Smooth muscle cell (in vitro differentiated cells): ENCODE measurements around the gene TAF1L. TPM values are rescaled to one million over a fixed set of nuclear protein-coding genes. Genes with fewer than 3 reads are reported as not detected.

Experiments
- DNase-seq: peaks from one replicate; lab custom pipeline; 2025; ENCODE audit not compliant: unreplicated experiment; lab: John Stamatoyannopoulos, UW
- H2AFZ ChIP-seq: fragments of 200-600 bp; sonication (generic); 2 replicates; pipeline ENCODE4 v1.6.0; 2016; ENCODE audit warnings: antibody characterized with exemption, low read depth, mild to moderate bottlenecking
- H3F3A ChIP-seq: fragments of 200-600 bp; sonication (generic); 2 replicates; pipeline ENCODE4 v1.6.0; 2017; ENCODE audit warnings: antibody characterized with exemption, low read depth
- H3K27ac ChIP-seq: fragments of 200-600 bp; sonication (generic); 2 replicates; pipeline ENCODE4 v1.5.1; 2016; ENCODE audit warnings: low read depth, mild to moderate bottlenecking
- H3K27me3 ChIP-seq: fragments of 200-600 bp; sonication (generic); 2 replicates; pipeline ENCODE4 v1.6.1; 2016; ENCODE audit warnings: low read depth, mild to moderate bottlenecking
- H3K36me3 ChIP-seq: fragments of 200-600 bp; sonication (generic); 2 replicates; pipeline ENCODE4 v1.5.1; 2016; ENCODE audit warnings: low read depth
- H3K4me1 ChIP-seq: fragments of 200-600 bp; sonication (generic); 2 replicates; pipeline ENCODE4 v1.5.1; 2016; ENCODE audit warnings: low read depth
- H3K4me2 ChIP-seq: fragments of 200-600 bp; sonication (generic); 2 replicates; pipeline ENCODE4 v1.6.0; 2016; ENCODE audit warnings: mild to moderate bottlenecking
- H3K4me3 ChIP-seq: fragments of 200-600 bp; sonication (generic); 2 replicates; pipeline ENCODE4 v1.5.1; 2016; ENCODE audit warnings: mild to moderate bottlenecking
- H3K79me2 ChIP-seq: fragments of 200-600 bp; sonication (generic); 2 replicates; pipeline ENCODE4 v1.6.0; 2016; ENCODE audit warnings: low read depth, mild to moderate bottlenecking
- H3K9ac ChIP-seq: fragments of 200-600 bp; sonication (generic); 2 replicates; pipeline ENCODE4 v1.6.0; 2016; ENCODE audit warnings: low read depth
- H3K9me3 ChIP-seq: fragments of 200-600 bp; sonication (generic); replicated peaks from 2 replicates; pipeline ENCODE4 v1.5.1; 2016; ENCODE audit warnings: low read depth
- H4K20me1 ChIP-seq: fragments of 200-600 bp; sonication (generic); 2 replicates; pipeline ENCODE4 v1.6.0; 2016; ENCODE audit warnings: low read depth
- WGBS: methylation state at CpG from one replicate; pipeline ENCODE4 v1.1.7; 2016; ENCODE audit warnings: low lambda C conversion rate; 5-methylcytosine and 5-hydroxymethylcytosine counted together
- polyA plus RNA-seq: library from polyadenylated mRNA; unstranded; fragments of >200 nt; fragmentation: Nextera tagmentation; extraction: Ambion mirVana; gene quantifications from 2 replicates; pipeline ENCODE4 v1.2.1, GENCODE V29; 2016
- total RNA-seq: library from RNA; depleted of rRNA; stranded (reverse); fragments of >200 nt; gene quantifications from 2 replicates; pipeline ENCODE4 v1.2.3, GENCODE V29; 2014
- TF ChIP-seq, protein P1 (sequence below): fragments of 200-600 bp; sonication (generic); IDR thresholded peaks from 2 replicates; pipeline ENCODE4 v1.5.1; 2017; ENCODE audit warnings: borderline replicate concordance, mild to moderate bottlenecking, antibody characterized with exemption; ENCODE audit not compliant: insufficient read depth, poor library complexity, severe bottlenecking

TAF1L gene
- total and polyA plus RNA-seq, 2 experiments from 2014 or later: 0.02 TPM; not detected in 1

DNA sequence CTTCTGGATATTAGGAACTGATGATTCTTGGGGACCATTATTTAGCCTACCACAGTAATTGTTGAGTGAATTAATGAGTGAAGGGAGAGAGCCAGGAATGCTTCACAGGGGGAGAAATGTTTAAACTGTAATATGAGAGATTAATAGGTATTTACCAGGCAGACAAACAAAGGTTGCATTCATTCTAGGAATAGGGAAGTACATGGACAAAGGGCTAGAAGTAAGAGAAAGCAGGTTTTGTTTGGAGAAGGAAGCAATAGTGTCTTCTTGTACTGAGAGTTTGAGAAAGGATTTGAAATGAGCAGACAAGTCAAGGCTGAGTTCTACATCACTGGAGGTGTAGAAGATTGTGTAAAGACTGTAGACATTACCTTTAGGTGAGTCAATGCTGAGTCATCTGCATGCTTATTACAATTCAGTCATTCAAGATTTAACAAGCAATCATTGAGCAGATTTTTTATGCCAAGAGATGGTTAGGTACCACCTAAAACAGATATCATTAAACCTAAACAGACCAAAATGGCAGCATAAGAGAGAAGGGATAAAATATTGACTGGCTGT, 8.0 kb downstream of the TAF1L start:
- Histone ChIP-seq H4K20me1 (no peaks in the 10 kb centered on the region), H3F3A (no peaks in the 10 kb centered on the region), H3K4me1 (no peaks in the 10 kb centered on the region), H3K36me3 (no peaks in the 10 kb centered on the region), H3K27me3 (no peaks in the 10 kb centered on the region), H3K9me3 (no peaks in the 10 kb centered on the region), H3K4me2 (no peak overlapping the region), H3K79me2 (no peaks in the 10 kb centered on the region), H3K27ac (no peak overlapping the region), H3K4me3 (no peak overlapping the region), H2AFZ (no peak overlapping the region), H3K9ac (no peak overlapping the region)
- DNase-seq: no peak
- TF ChIP-seq, protein P1, sequence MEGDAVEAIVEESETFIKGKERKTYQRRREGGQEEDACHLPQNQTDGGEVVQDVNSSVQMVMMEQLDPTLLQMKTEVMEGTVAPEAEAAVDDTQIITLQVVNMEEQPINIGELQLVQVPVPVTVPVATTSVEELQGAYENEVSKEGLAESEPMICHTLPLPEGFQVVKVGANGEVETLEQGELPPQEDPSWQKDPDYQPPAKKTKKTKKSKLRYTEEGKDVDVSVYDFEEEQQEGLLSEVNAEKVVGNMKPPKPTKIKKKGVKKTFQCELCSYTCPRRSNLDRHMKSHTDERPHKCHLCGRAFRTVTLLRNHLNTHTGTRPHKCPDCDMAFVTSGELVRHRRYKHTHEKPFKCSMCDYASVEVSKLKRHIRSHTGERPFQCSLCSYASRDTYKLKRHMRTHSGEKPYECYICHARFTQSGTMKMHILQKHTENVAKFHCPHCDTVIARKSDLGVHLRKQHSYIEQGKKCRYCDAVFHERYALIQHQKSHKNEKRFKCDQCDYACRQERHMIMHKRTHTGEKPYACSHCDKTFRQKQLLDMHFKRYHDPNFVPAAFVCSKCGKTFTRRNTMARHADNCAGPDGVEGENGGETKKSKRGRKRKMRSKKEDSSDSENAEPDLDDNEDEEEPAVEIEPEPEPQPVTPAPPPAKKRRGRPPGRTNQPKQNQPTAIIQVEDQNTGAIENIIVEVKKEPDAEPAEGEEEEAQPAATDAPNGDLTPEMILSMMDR: no peak

DNA sequence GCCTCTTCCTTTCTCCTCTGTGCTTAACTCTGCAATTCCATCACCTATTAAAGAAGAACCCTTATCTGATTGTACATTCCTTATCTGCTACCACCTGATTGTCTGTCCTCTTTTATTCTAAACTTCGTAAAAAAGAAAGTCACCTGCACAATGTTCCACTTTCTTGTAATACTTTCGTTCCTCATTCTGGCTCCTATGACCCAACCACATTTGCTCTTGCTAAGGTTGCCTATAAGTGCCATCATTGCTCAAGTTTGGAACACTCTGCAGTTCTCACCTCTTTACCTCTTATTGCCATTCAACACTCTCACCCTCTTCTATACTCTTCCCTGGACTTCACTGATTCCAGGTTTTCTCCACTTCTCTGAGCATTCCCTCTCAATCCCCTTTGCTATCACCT, 10.1 kb downstream of the TAF1L start:
- Histone ChIP-seq H3K4me3 (no peak overlapping the region), H3K27me3 (no peaks in the 10 kb centered on the region), H3K79me2 (no peaks in the 10 kb centered on the region), H3K4me2 (no peak overlapping the region), H3K27ac (no peak overlapping the region), H3K9me3 (no peaks in the 10 kb centered on the region), H4K20me1 (no peaks in the 10 kb centered on the region), H3K9ac (no peak overlapping the region), H2AFZ (no peak overlapping the region), H3F3A (no peaks in the 10 kb centered on the region), H3K36me3 (no peaks in the 10 kb centered on the region), H3K4me1 (no peaks in the 10 kb centered on the region)
- TF ChIP-seq, protein P1: no peak
- DNase-seq: no peak
- WGBS: 84% methylated on average over 2 of the region's 2 CpGs

DNA sequence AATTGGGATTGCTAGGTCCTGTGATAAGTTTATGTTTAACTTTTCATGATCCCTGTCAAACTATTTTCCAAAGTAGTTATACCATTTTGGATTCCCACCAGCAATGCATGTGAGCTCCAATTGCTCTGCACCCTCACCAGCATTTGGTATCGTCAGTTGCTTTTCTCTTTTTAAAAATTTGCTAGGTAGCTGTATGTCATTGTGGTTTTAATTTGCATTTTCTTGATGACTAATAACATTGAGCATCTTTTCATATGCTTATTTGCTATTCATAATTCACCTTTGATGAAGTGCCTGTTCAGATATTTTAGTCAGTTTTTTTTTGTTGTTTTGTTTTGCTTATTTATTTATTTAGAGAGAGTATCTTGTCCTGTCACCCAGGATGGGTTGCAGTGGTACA, 12.5 kb downstream of the TAF1L start:
- no peak overlapping the region for H2AFZ ChIP-seq
- H3K9me3 ChIP-seq: no peaks in the 10 kb centered on the region
- H3K79me2 ChIP-seq: no peaks in the 10 kb centered on the region
- H3K4me2 ChIP-seq: no peak overlapping the region
- H3F3A ChIP-seq: no peaks in the 10 kb centered on the region
- WGBS: 78% methylated on average over 1 of the region's 1 CpG
- H3K27ac ChIP-seq: no peak overlapping the region
- H3K27me3 ChIP-seq: no peaks in the 10 kb centered on the region
- H3K4me3 ChIP-seq: no peak overlapping the region
- no peaks in the 10 kb centered on the region for H3K36me3 ChIP-seq
- no peaks in the 10 kb centered on the region for H3K4me1 ChIP-seq
- TF ChIP-seq, protein P1: no peak
- DNase-seq: no peak
- no peaks in the 10 kb centered on the region for H4K20me1 ChIP-seq
- no peak overlapping the region for H3K9ac ChIP-seq

DNA sequence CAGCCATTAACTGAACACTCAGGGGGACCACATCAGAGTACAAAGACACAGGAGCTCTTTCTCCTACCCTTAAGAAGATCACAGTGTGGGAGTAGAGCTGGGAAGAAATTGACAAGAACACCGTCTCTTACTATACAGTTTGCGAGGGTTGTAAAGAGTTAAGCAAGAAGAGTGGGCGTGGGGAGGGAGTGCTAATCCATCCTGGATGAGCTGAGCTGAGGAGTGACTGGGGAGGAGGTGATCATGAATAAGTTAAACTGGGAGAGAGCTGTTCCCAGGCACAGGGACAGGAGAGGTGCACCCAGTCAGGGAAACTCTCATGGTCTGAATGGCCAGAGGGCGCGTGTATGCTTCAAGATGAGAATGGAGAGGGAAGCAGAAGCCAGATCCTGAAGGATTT, 17.2 kb downstream of the TAF1L start:
- Histone ChIP-seq H3F3A (no peaks in the 10 kb centered on the region), H4K20me1 (no peaks in the 10 kb centered on the region), H3K27me3 (no peaks in the 10 kb centered on the region), H3K27ac (no peak overlapping the region), H3K9me3 (no peaks in the 10 kb centered on the region), H3K79me2 (no peaks in the 10 kb centered on the region), H3K9ac (no peak overlapping the region), H2AFZ (no peak overlapping the region), H3K4me1 (no peaks in the 10 kb centered on the region), H3K4me2 (no peak overlapping the region), H3K36me3 (no peaks in the 10 kb centered on the region), H3K4me3 (no peak overlapping the region)
- DNase-seq: no peak
- 67% methylated on average over 5 of the region's 5 CpGs for WGBS
- TF ChIP-seq, protein P1: no peak
